Activated CD4-positive, alpha-beta T cell treated with anti-CD3 and anti-CD28 coated beads, Interleukin-2, amount 50 U/mL, for 24 hours (primary cell): Measurements from ENCODE around the gene KIAA1671.

Experiments used
- DNase-seq, 2 donors: peaks; one replicate each; pipeline ENCODE4 v3.0.0-alpha.2; 2020; ENCODE audit warnings: low read depth in 1 of 2, low spot score in 1 of 2

KIAA1671 gene

GRCh38 chr22:25110846-25111578 lies 158.5 kb downstream of the KIAA1671 start:
- peak; percentile 26 to 33 for DNase-seq

GRCh38 chr22:25111579-25112517 lies 159.3 kb downstream of the KIAA1671 start:
- DNase-seq: no peak

- DNase-seq: no peak
These were observed 160.2 kb downstream of the KIAA1671 start for GRCh38 chr22:25112538-25113253.

- DNase-seq: no peak
These were observed 160.8 kb downstream of the KIAA1671 start for GRCh38 chr22:25113316-25113721.

- DNase-seq: no peak
These were observed 162.2 kb downstream of the KIAA1671 start for GRCh38 chr22:25114369-25115362.

- no peak for DNase-seq
These were observed 167.1 kb downstream of the KIAA1671 start for GRCh38 chr22:25119609-25120008.

GRCh38 chr22:25120093-25120561 lies 167.6 kb downstream of the KIAA1671 start:
- no peak for DNase-seq

- DNase-seq: no peak
These were observed 168.3 kb downstream of the KIAA1671 start for GRCh38 chr22:25120761-25121212.

- no peak for DNase-seq
These were observed 169.7 kb downstream of the KIAA1671 start for GRCh38 chr22:25122136-25122764.

- DNase-seq: no peak
These were observed 171.2 kb downstream of the KIAA1671 start for GRCh38 chr22:25123677-25124076.

- no peak for DNase-seq
These were observed 173.3 kb downstream of the KIAA1671 start for GRCh38 chr22:25125693-25126357.

- no peak for DNase-seq
These were observed 174.0 kb downstream of the KIAA1671 start for GRCh38 chr22:25126510-25126909.

GRCh38 chr22:25127318-25127717 lies 174.8 kb downstream of the KIAA1671 start:
- DNase-seq: no peak

- DNase-seq: no peak
These were observed 177.9 kb downstream of the KIAA1671 start for GRCh38 chr22:25130462-25130861.

GRCh38 chr22:25131198-25131887 lies 178.8 kb downstream of the KIAA1671 start:
- DNase-seq: no peak

- no peak for DNase-seq
These were observed 181.5 kb downstream of the KIAA1671 start for GRCh38 chr22:25134028-25134427.

- no peak for DNase-seq
These were observed 181.9 kb downstream of the KIAA1671 start for GRCh38 chr22:25134451-25134850.

- DNase-seq: no peak
These were observed 184.5 kb downstream of the KIAA1671 start for GRCh38 chr22:25136953-25137576.
